ENCODE measurements around the gene MAML1. TPM values are rescaled to one million over a fixed set of nuclear protein-coding genes. Genes with fewer than 3 reads are reported as not detected.

The MAML1 gene
- total and polyA plus RNA-seq, 4 donors = 2.2 to 7.6 (median 6.3) TPM

GRCh38 chr5:179794575-179794974, 62.0 kb downstream of the MAML1 start:
- Histone ChIP-seq H3K27me3 (ENCODE audit: control insufficient read depth in 4 of 4, insufficient read depth in 4 of 4, low read length in 3 of 4) (no peaks in the 10 kb centered on the region), H3K4me1 (ENCODE audit: control insufficient read depth in 4 of 4, insufficient read depth in 4 of 4, low read length in 3 of 4) (peaks cover 0 to 51% (median 31%) of the 10 kb centered on the region in 4 donors), H3K9me3 (ENCODE audit: control insufficient read depth in 4 of 4, low read length in 3 of 4) (no peaks in the 10 kb centered on the region), H3K4me3 (ENCODE audit: low read depth in 1 of 3, low read length in 3 of 3) (no peak overlapping the region), H3K9ac (ENCODE audit: low read depth in 1 of 2, low read length in 2 of 2) (no peak overlapping the region), H3K27ac (ENCODE audit: low read depth in 1 of 2, low read length in 2 of 2) (no peak overlapping the region), H3K36me3 (ENCODE audit: control insufficient read depth in 4 of 4, insufficient read depth in 3 of 4, low read depth in 1 of 4, low read length in 3 of 4) (peaks cover 12 to 24% (median 15%) of the 10 kb centered on the region in 4 donors)
- WGBS = 96% methylated on average over 3 of the region's 3 CpGs
- TF ChIP-seq TAF1 (conservative IDR thresholded peaks at IDR 0.05) (no peak), FOXA1 (IDR thresholded peaks at IDR 0.05) (no peak), RAD21 (IDR thresholded peaks at IDR 0.05) (no peak), FOXA2 (IDR thresholded peaks at IDR 0.05) (no peak)
- no peak for DNase-seq (ENCODE audit: low spot score)

GRCh38 chr5:179795049-179795862, 62.6 kb downstream of the MAML1 start:
- H3K36me3 ChIP-seq (ENCODE audit: control insufficient read depth in 4 of 4, insufficient read depth in 3 of 4, low read depth in 1 of 4, low read length in 3 of 4) = peaks cover 14 to 29% (median 19%) of the 10 kb centered on the region in 4 donors
- no peaks in the 10 kb centered on the region for H3K27me3 ChIP-seq (ENCODE audit: control insufficient read depth in 4 of 4, insufficient read depth in 4 of 4, low read length in 3 of 4)
- no peak overlapping the region for H3K27ac ChIP-seq (ENCODE audit: low read depth in 1 of 2, low read length in 2 of 2)
- H3K9me3 ChIP-seq (ENCODE audit: control insufficient read depth in 4 of 4, low read length in 3 of 4) = no peaks in the 10 kb centered on the region
- 16% methylated on average over 53 of the region's 53 CpGs for WGBS
- TF ChIP-seq TAF1 (conservative IDR thresholded peaks at IDR 0.05) = no peak
- TF ChIP-seq SP1 (IDR thresholded peaks at IDR 0.05) = no peak
- TF ChIP-seq ZBTB33 (IDR thresholded peaks at IDR 0.05) = no peak
- no peak for TF ChIP-seq FOXA1 (IDR thresholded peaks at IDR 0.05)
- TF ChIP-seq YY1 (IDR thresholded peaks at IDR 0.05) = no peak
- TF ChIP-seq NR2F2 (IDR thresholded peaks at IDR 0.05) = no peak
- no peak for TF ChIP-seq FOXA2 (IDR thresholded peaks at IDR 0.05)
- no peak for TF ChIP-seq HNF4G (IDR thresholded peaks at IDR 0.05)
- no peak for DNase-seq (ENCODE audit: low spot score)
- H3K9ac ChIP-seq (ENCODE audit: low read depth in 1 of 2, low read length in 2 of 2) = peak overlapping the region in 1 of 2 donors; percentile 11
- peak overlapping the region in 1 of 3 donors; percentile 61 for H3K4me3 ChIP-seq (ENCODE audit: low read depth in 1 of 3, low read length in 3 of 3)
- peaks cover 0 to 51% (median 31%) of the 10 kb centered on the region in 4 donors for H3K4me1 ChIP-seq (ENCODE audit: control insufficient read depth in 4 of 4, insufficient read depth in 4 of 4, low read length in 3 of 4)

GRCh38 chr5:179795863-179796833, 63.5 kb downstream of the MAML1 start:
- Histone ChIP-seq H3K4me1 (ENCODE audit: control insufficient read depth in 4 of 4, insufficient read depth in 4 of 4, low read length in 3 of 4) (peaks cover 0 to 51% (median 31%) of the 10 kb centered on the region in 4 donors), H3K9me3 (ENCODE audit: control insufficient read depth in 4 of 4, low read length in 3 of 4) (no peaks in the 10 kb centered on the region), H3K9ac (ENCODE audit: low read depth in 1 of 2, low read length in 2 of 2) (peak overlapping the region in 1 of 2 donors; percentile 11), H3K36me3 (ENCODE audit: control insufficient read depth in 4 of 4, insufficient read depth in 3 of 4, low read depth in 1 of 4, low read length in 3 of 4) (peaks cover 18 to 31% (median 23%) of the 10 kb centered on the region in 4 donors), H3K27ac (ENCODE audit: low read depth in 1 of 2, low read length in 2 of 2) (peak overlapping the region; percentile 58 to 79), H3K4me3 (ENCODE audit: low read depth in 1 of 3, low read length in 3 of 3) (peak overlapping the region in 2 of 3 donors; percentile 35 to 61), H3K27me3 (ENCODE audit: control insufficient read depth in 4 of 4, insufficient read depth in 4 of 4, low read length in 3 of 4) (no peaks in the 10 kb centered on the region)
- peak; percentile 77 for DNase-seq (ENCODE audit: low spot score)
- 2% methylated on average over 113 of the region's 113 CpGs for WGBS
- TF ChIP-seq ATF3 (IDR thresholded peaks at IDR 0.05) (no peak), RXRA (IDR thresholded peaks at IDR 0.05) (peak; percentile 14 to 42), REST (IDR thresholded peaks at IDR 0.05) (no peak), TAF1 (conservative IDR thresholded peaks at IDR 0.05) (no peak), SP1 (IDR thresholded peaks at IDR 0.05) (peak; percentile 33), EGR1 (IDR thresholded peaks at IDR 0.05; ENCODE audit: low read depth in 2 of 2) (no peak), CTCF (IDR thresholded peaks at IDR 0.05; ENCODE audit: low read depth, low read length, missing input control) (peak; percentile 76), FOXA1 (IDR thresholded peaks at IDR 0.05) (peak; percentile 6), MAX (IDR thresholded peaks at IDR 0.05) (no peak), JUND (IDR thresholded peaks at IDR 0.05) (no peak), GABPA (IDR thresholded peaks at IDR 0.05 in 1 of 2, conservative IDR thresholded peaks at IDR 0.05 in 1 of 2) (no peak), NR2F2 (IDR thresholded peaks at IDR 0.05) (peak; percentile 31), FOXA2 (IDR thresholded peaks at IDR 0.05) (no peak)
